ENCODE measurements around the gene COBL. TPM values are rescaled to one million over a fixed set of nuclear protein-coding genes. Genes with fewer than 3 reads are reported as not detected.
A peak's percentile ranks its signal among the peaks of the same experiment; 100 is the strongest.

Gene COBL
- polyA plus RNA-seq, 3 donors, result not detected

DNA sequence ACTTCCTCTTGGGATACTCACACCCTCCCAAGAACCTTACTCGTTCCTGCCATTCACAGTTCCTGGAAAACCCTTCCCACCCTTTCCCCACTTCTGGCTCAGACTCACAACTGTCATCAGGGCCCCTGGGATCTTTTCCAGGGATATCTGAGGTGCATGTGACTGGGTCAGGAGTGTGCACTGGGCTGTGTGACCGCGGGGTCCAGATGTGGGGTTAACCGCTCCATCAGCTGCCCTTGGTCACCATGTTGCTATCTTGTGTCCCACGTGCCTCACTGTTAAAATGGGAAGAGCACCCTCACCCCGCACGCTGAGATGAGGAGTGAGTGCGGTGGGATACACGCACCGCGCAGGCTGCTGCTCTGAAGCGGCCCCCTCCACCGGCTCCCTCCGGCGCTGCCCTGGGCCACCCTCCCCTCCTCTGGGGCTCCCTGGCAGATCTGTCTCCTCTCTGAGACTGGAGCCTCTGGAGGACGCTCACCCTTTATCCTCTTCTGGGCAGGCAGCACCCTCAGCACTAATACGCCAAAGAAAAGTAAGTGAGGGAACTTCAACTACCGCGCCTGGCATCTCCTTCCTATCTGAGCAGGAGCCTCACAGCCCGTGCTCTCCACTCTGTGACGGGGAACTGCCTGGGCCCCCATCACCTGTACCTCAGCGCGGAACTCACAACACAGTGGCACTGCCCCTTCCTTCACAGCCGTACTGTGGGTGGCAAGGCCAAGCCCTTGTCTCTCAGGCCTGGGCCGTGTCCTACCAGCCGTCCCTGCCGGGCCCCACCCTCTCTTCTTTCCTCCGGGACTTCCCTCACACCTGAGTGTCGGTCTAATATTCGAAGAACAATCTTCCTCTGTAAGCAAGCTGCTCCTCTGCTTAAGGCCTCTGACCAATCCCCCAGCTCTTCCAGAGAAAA, 15.6 kb downstream of the COBL start:
- no peak overlapping the region for H3K4me2 ChIP-seq (replicated peaks; ENCODE audit: extremely low read depth, low read length, poor library complexity, severe bottlenecking)
- no peaks in the 10 kb centered on the region for H3K4me1 Mint-ChIP-seq
- H3K9ac ChIP-seq (ENCODE audit: insufficient read depth, low read length, poor library complexity, severe bottlenecking), result no peak overlapping the region
- H3K27me3 Mint-ChIP-seq (ENCODE audit: low read depth in 3 of 3), result peaks cover 0 to 9% (median 3%) of the 10 kb centered on the region in 3 donors
- H3K4me3 Mint-ChIP-seq, result no peak overlapping the region
- no peak overlapping the region for H3K4me3 ChIP-seq (replicated peaks in 1 of 3; ENCODE audit: low read depth in 2 of 3, low read length in 3 of 3)
- DNase-seq, result no peak
- no peaks in the 10 kb centered on the region for H3K79me2 ChIP-seq (ENCODE audit: insufficient read depth, low read length)
- no peaks in the 10 kb centered on the region for H3K36me3 ChIP-seq (replicated peaks in 1 of 2; ENCODE audit: control insufficient read depth in 1 of 2, insufficient read depth in 2 of 2, low read length in 2 of 2)
- TF ChIP-seq, protein P1, sequence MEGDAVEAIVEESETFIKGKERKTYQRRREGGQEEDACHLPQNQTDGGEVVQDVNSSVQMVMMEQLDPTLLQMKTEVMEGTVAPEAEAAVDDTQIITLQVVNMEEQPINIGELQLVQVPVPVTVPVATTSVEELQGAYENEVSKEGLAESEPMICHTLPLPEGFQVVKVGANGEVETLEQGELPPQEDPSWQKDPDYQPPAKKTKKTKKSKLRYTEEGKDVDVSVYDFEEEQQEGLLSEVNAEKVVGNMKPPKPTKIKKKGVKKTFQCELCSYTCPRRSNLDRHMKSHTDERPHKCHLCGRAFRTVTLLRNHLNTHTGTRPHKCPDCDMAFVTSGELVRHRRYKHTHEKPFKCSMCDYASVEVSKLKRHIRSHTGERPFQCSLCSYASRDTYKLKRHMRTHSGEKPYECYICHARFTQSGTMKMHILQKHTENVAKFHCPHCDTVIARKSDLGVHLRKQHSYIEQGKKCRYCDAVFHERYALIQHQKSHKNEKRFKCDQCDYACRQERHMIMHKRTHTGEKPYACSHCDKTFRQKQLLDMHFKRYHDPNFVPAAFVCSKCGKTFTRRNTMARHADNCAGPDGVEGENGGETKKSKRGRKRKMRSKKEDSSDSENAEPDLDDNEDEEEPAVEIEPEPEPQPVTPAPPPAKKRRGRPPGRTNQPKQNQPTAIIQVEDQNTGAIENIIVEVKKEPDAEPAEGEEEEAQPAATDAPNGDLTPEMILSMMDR (IDR thresholded peaks at IDR 0.05), result no peak
- intact Hi-C loops (cut with micrococcal nuclease), result no loop called here
- no peak overlapping the region for H2AFZ ChIP-seq (ENCODE audit: insufficient read depth, low read depth, low read length, poor library complexity, severe bottlenecking)
- H3K9me3 Mint-ChIP-seq, result peaks cover 0 to 7% (median 0%) of the 10 kb centered on the region in 7 donors
- H3K9me3 ChIP-seq (replicated peaks in 1 of 2; ENCODE audit: control insufficient read depth in 1 of 2, insufficient read depth in 1 of 2, low read length in 2 of 2), result no peaks in the 10 kb centered on the region
- peak overlapping the region in 3 of 7 donors; percentile 30 to 46 (median 35) for H3K27ac Mint-ChIP-seq
- no peak overlapping the region for H3K27ac ChIP-seq (ENCODE audit: low read depth in 1 of 2, low read length in 2 of 2)
- H3K36me3 Mint-ChIP-seq, result no peaks in the 10 kb centered on the region
- 94% methylated on average over 21 of the region's 30 CpGs for WGBS (ENCODE audit: insufficient coverage)
- no peaks in the 10 kb centered on the region for H3K27me3 ChIP-seq (ENCODE audit: control insufficient read depth in 2 of 2, insufficient read depth in 2 of 2, low read length in 2 of 2)
- no peaks in the 10 kb centered on the region for H3K4me1 ChIP-seq (ENCODE audit: control insufficient read depth in 1 of 2, insufficient read depth in 2 of 2, low read length in 2 of 2)
- H4K20me1 ChIP-seq (ENCODE audit: insufficient read depth, low read length), result no peaks in the 10 kb centered on the region

- Histone ChIP-seq H3K79me2 (ENCODE audit: insufficient read depth, low read length) (no peaks in the 10 kb centered on the region), H3K9ac (ENCODE audit: insufficient read depth, low read length, poor library complexity, severe bottlenecking) (no peak overlapping the region), H3K4me1 (ENCODE audit: control insufficient read depth in 1 of 2, insufficient read depth in 2 of 2, low read length in 2 of 2) (no peaks in the 10 kb centered on the region), H3K9me3 (replicated peaks in 1 of 2; ENCODE audit: control insufficient read depth in 1 of 2, insufficient read depth in 1 of 2, low read length in 2 of 2) (no peaks in the 10 kb centered on the region), H3K36me3 (replicated peaks in 1 of 2; ENCODE audit: control insufficient read depth in 1 of 2, insufficient read depth in 2 of 2, low read length in 2 of 2) (no peaks in the 10 kb centered on the region), H4K20me1 (ENCODE audit: insufficient read depth, low read length) (no peaks in the 10 kb centered on the region), H3K27me3 (ENCODE audit: control insufficient read depth in 2 of 2, insufficient read depth in 2 of 2, low read length in 2 of 2) (no peaks in the 10 kb centered on the region), H3K4me2 (replicated peaks; ENCODE audit: extremely low read depth, low read length, poor library complexity, severe bottlenecking) (no peak overlapping the region), H3K27ac (ENCODE audit: low read depth in 1 of 2, low read length in 2 of 2) (no peak overlapping the region), H2AFZ (ENCODE audit: insufficient read depth, low read depth, low read length, poor library complexity, severe bottlenecking) (no peak overlapping the region), H3K4me3 (replicated peaks in 1 of 3; ENCODE audit: low read depth in 2 of 3, low read length in 3 of 3) (no peak overlapping the region)
- TF ChIP-seq, protein P1 (IDR thresholded peaks at IDR 0.05), result no peak
- intact Hi-C loops (cut with micrococcal nuclease), result no loop called here
- H3K9me3 Mint-ChIP-seq, result peaks cover 0 to 4% (median 0%) of the 10 kb centered on the region in 7 donors
- WGBS (ENCODE audit: insufficient coverage), result 90% methylated on average over 3 of the region's 5 CpGs
- DNase-seq, result no peak
- H3K36me3 Mint-ChIP-seq, result no peaks in the 10 kb centered on the region
- H3K4me1 Mint-ChIP-seq, result no peaks in the 10 kb centered on the region
- peaks cover 0 to 7% (median 5%) of the 10 kb centered on the region in 3 donors for H3K27me3 Mint-ChIP-seq (ENCODE audit: low read depth in 3 of 3)
- H3K4me3 Mint-ChIP-seq, result no peak overlapping the region
- no peak overlapping the region for H3K27ac Mint-ChIP-seq
Observed at GRCh38 chr7:51299391-51300133, 17.0 kb downstream of the COBL start.

All from CD14-positive monocyte (primary cell).